ENCODE data around the gene POLR3H.

Gene POLR3H

DNA sequence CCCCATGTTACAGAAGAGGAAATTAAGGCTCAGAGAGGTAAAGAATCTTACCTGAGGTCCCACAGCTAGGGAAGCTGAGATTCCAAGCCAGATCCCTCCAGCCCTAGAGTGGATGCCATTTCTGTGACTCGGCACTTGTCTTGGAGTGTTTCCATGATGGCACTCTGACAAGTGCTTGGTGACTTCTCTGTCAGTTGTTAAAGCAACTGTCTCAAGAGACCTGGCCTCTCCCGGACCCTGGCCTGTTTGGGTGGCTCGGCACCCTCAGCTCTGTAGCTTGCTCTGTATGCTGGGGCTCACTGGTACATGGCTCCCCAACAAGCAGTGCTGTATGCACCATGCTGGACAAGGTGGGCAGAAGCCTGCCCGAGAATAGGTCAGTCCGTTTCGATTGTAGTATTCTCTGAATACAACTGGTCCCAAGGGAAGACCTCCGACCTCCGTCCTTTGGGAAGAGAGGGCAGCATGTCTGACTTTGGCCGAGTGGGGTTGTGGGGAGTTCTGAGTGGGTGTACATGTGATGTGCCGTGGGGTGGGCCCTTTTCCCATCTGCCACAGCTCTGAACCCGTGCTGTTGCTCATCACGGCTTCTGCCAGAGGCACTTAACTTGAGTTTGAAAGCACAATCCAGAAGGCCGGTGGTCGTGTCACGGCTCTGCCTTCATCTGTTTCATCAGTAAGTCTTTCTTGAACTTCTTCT, 63.0 kb downstream of the POLR3H start:
- DNase-seq = no peak

DNA sequence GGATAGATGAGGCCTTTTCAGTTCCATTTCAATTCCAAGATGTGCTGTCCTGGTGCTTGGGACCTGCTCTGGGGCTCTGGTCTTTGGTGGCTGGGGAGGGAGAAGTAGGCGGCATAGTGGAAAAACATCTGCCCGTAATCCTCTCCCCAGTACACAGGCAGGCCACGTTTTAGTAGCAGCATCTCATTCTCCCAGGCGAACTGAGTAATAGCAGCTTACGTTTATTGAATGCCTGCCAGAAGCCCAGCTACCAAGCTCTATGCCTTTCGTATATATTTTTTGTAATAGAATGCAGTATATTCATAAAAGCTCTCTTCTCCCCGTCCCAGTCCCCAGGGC, 63.9 kb downstream of the POLR3H start:
- no peak for DNase-seq

DNA sequence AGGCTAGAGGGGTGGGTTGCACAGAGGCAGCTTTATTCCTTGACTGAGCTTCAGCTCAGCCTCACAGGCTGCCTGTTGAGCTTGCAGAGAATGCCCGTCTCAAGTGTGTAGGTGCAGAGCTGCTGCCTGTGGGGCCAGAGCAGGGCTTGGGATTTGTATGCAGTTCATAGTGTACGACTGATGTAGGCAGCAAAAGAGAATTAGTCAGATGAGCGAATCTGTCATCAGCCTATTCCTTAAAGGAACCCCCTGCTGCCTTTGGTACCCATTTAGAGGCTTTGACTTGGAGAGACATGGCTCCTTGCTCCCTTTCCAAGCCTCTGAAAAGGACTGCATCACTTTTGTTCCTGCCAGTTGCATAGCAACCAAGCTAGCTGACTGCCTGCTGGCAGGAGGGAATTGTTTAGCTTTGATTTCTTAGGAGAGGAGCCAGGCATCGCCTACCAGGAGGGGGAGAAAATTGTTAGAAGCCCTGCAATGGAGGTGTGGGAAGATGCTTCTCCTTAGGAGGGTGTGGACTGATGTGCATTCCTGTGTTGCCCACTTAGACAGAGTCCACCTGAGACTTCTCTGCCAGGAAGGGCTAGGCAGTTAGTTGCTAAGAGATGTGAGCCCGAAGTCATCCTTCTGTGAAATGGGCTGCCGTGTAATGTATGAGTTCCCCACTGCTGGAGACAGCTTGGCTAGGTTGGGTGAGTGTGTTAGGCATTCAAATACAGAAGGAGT, 64.4 kb downstream of the POLR3H start:
- DNase-seq = no peak

DNA sequence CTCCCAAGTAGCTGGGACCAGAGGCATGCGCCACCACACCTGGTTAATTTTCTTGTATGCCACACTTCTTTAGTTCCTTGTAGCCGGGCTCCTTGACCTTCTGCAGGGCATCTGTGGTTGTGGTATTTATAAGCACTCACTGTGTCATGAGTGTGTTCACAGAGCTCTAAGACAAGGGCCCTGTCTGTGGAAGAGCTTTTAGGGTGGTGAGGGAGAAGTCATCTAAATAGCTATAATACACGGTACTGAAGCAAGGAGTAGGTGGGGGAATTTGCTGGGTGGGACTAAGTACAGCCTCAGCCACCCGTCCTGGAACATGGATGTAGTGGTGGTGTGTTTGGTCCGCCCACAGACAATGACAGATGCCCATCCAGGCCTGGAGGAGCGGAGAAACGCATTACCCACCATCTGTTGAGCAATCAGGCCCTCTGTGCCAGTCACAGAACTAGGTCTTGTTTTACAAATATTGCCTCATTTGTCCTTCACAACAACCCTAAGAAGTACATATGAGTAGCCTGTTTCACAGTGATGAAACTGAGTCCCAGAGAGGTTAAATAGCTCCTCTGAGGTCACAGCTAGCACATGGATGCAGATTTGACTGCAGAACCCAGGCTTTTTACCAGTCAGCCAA, 65.3 kb downstream of the POLR3H start:
- DNase-seq = no peak

DNA sequence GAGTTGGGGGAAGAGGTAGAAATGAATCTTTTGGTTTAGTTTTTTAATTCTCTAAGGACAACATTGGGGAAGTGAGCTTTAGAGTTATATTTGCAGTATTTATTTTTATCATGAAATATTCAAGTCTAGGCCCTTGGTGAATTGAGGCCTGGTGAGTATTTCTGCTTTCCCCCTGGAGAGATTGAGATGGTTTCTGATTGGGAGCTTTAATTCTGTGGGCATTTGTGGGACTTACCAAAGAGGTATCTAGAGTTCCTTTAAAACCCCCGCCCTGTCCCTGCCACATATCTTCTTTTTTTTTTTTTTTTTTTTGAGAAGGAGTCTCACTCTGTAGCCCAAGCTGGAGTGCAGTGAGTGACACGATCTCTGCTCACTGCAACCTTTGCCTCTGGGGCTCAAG, 65.8 kb downstream of the POLR3H start:
- DNase-seq = no peak
